Right ventricle myocardium superior (tissue), 1 donor: ENCODE data around the gene CGREF1. TPM values are rescaled to one million over a fixed set of nuclear protein-coding genes. Genes with fewer than 3 reads are reported as not detected.
"Not testable (repeated sequence)": the region's sequence is repeated elsewhere in the genome, so short reads cannot be mapped to it uniquely, and the experiment has no call there.

Experiments used
- ATAC-seq: fragments of 200-7000 bp; cut with Tn5 transposase; one replicate; pipeline ENCODE4 v1.9.1; 2020; ENCODE audit warnings: mild to moderate bottlenecking; ENCODE audit not compliant: poor library complexity
- DNase-seq: peaks from one replicate; pipeline ENCODE4 v3.0.0-alpha.2; 2020
- intact Hi-C: fragments of 100-400 bp; cut with DNase I; formaldehyde crosslinking; loops from one replicate; pipeline ENCODE4 v1.11.2; 2022
- total RNA-seq: library from RNA; stranded (reverse); fragmentation: NEBNext Ultra II Directional; extraction: Animal tissue kit (Norgen Biotek cat#: 25700); gene quantifications from one replicate; pipeline ENCODE4 v1.2.1, GENCODE V29; 2021
- donor health status: DM: no; HTN: yes; CAD: no; lungs with severe emphysema.

Gene CGREF1
- total RNA-seq, 1 donor from 2014 or later = 1.4 TPM

GRCh38 chr2:27122791-27123190, 3.9 kb upstream of the CGREF1 start:
- DNase-seq = no peak
- no peak for ATAC-seq
- intact Hi-C loops = no loop called here

GRCh38 chr2:27121906-27122305, 3.0 kb upstream of the CGREF1 start:
- ATAC-seq (no peak), DNase-seq (no peak)
- intact Hi-C loops = no loop called here

- intact Hi-C loops = not testable (repeated sequence)
Measured at GRCh38 chr2:27119330-27119670, 372 bp upstream of the CGREF1 start.

GRCh38 chr2:27117995-27118524, 868 bp downstream of the CGREF1 start:
- no peak for ATAC-seq
- no peak for DNase-seq
- intact Hi-C loops = no loop called here

More at GRCh38 chr2:27119330-27119670, 372 bp upstream of the CGREF1 start:
- not testable (repeated sequence) for ATAC-seq, DNase-seq

- intact Hi-C loops = no loop called here
- DNase-seq (no peak), ATAC-seq (no peak)
Measured at GRCh38 chr2:27115519-27115918, 3.4 kb downstream of the CGREF1 start.

- intact Hi-C loops, DNase-seq, ATAC-seq: not testable (repeated sequence)
Measured at GRCh38 chr2:27111392-27112078, 7.4 kb downstream of the CGREF1 start.

- intact Hi-C loops, ATAC-seq, DNase-seq: not testable (repeated sequence)
Measured at GRCh38 chr2:27110603-27111352, 8.2 kb downstream of the CGREF1 start.

- intact Hi-C loops = no loop called here
- ATAC-seq (no peak), DNase-seq (no peak)
Measured at GRCh38 chr2:27109083-27109482, 9.8 kb downstream of the CGREF1 start.

- no peak for ATAC-seq
- intact Hi-C loops = no loop called here
- no peak for DNase-seq
Measured at GRCh38 chr2:27108221-27108620, 10.7 kb downstream of the CGREF1 start.

GRCh38 chr2:27105981-27106380, 12.9 kb downstream of the CGREF1 start:
- no peak for ATAC-seq
- intact Hi-C loops = no loop called here
- no peak for DNase-seq

- intact Hi-C loops = loop anchor here (5.0 kb wide), 1 partner anchor 175 kb away; the partner anchor contains the start of gene DNAJC5G
- ATAC-seq (no peak), DNase-seq (no peak)
Measured at GRCh38 chr2:27102329-27102728, 16.6 kb downstream of the CGREF1 start.

- DNase-seq = no peak
- intact Hi-C loops = loop anchor here (5.0 kb wide), 1 partner anchor 177 kb away; the partner anchor contains the start of gene DNAJC5G
- ATAC-seq = no peak
Measured at GRCh38 chr2:27100036-27100435, 18.9 kb downstream of the CGREF1 start.

- ATAC-seq = no peak
- no peak for DNase-seq
- intact Hi-C loops = loop anchor here (5.0 kb wide), 1 partner anchor 93 kb away; no protein-coding TSS in a partner anchor
Measured at GRCh38 chr2:27099334-27099955, 19.5 kb downstream of the CGREF1 start.

GRCh38 chr2:27097341-27097740, 21.6 kb downstream of the CGREF1 start:
- intact Hi-C loops = loop anchor here (5.0 kb wide), 1 partner anchor 95 kb away; no protein-coding TSS in a partner anchor
- ATAC-seq (no peak), DNase-seq (no peak)

GRCh38 chr2:27096748-27097297, 22.1 kb downstream of the CGREF1 start:
- intact Hi-C loops = loop anchor here (5.0 kb wide), 1 partner anchor 95 kb away; no protein-coding TSS in a partner anchor
- no peak for DNase-seq
- ATAC-seq = peak; percentile 25

- ATAC-seq = peak; percentile 90
- peak; percentile 73 for DNase-seq
- intact Hi-C loops = loop anchor here (5.0 kb wide), 1 partner anchor 96 kb away; no protein-coding TSS in a partner anchor
Measured at GRCh38 chr2:27095745-27096651, 22.9 kb downstream of the CGREF1 start.

- intact Hi-C loops = loop anchor here (5.0 kb wide), 1 partner anchor 97 kb away; no protein-coding TSS in a partner anchor
- ATAC-seq (no peak), DNase-seq (no peak)
Measured at GRCh38 chr2:27095427-27095744, 23.5 kb downstream of the CGREF1 start.
